Thyroid gland (tissue), 4 donors: ENCODE measurements around the gene PSG1.
A peak's percentile ranks its signal among the peaks of the same experiment; 100 is the strongest.

Source experiments
- CTCF ChIP-seq, 6 experiments: fragments of 200-600 bp in 3 of 6; fragments of 450-650 bp in 3 of 6; sonication (generic) in 3 of 6; IDR thresholded peaks; one replicate each; pipeline ENCODE4 v1.5.1; 2016 to 2019; ENCODE audit warnings: antibody characterized with exemption in 6 of 6, mild to moderate bottlenecking in 2 of 6, inconsistent platforms in 1 of 6, moderate library complexity in 1 of 6
- POLR2A ChIP-seq, 2 donors: fragments of 450-650 bp; IDR thresholded peaks; one replicate each; pipeline ENCODE4 v1.6.1; 2017; ENCODE audit warnings: antibody characterized with exemption in 2 of 2, mild to moderate bottlenecking in 2 of 2, moderate library complexity in 1 of 2

GRCh38 chr19:42919757-42920079 lies 40.2 kb upstream of the PSG1 start:
- TF ChIP-seq POLR2A (IDR thresholded peaks at IDR 0.05) (no peak), CTCF (IDR thresholded peaks at IDR 0.05) (peak in 1 of 6 experiments; percentile 1)
